H1 (cell line): ENCODE measurements around the gene GEN1. TPM values are rescaled to one million over a fixed set of nuclear protein-coding genes. Genes with fewer than 3 reads are reported as not detected.

Experiments used
- CTBP2 ChIP-seq: IDR thresholded peaks from 2 replicates; pipeline ENCODE4 v1.7.0; 2011; ENCODE audit warnings: borderline replicate concordance, mild to moderate bottlenecking, moderate library complexity, mixed read lengths, low read length; ENCODE audit not compliant: insufficient read depth, insufficient read length
- GABPA ChIP-seq: IDR thresholded peaks from 2 replicates; pipeline ENCODE4 v1.6.1; 2011; ENCODE audit warnings: mild to moderate bottlenecking, low read length, moderate library complexity, borderline replicate concordance; ENCODE audit not compliant: insufficient read depth
- NANOG ChIP-seq: IDR thresholded peaks from 2 replicates; pipeline ENCODE4 v1.6.1; 2011; ENCODE audit warnings: low read length, low read depth, mild to moderate bottlenecking, inconsistent platforms; ENCODE audit not compliant: insufficient read depth, poor library complexity, severe bottlenecking
- RBBP5 ChIP-seq: IDR thresholded peaks from 2 replicates; pipeline ENCODE4 v1.7.1; 2012; ENCODE audit warnings: low read depth, mild to moderate bottlenecking, inconsistent platforms, low read length, moderate library complexity, borderline replicate concordance
- polyA plus RNA-seq, 7 experiments: library from polyadenylated mRNA; depleted of rRNA in 3 of 7; stranded (reverse) in 5 of 7; unstranded in 2 of 7; fragments of >200 nt in 5 of 7; fragments of 200-250 nt in 2 of 7; gene quantifications; 1 replicate in 5 of 7; 2 replicates in 1 of 7; 4 replicates in 1 of 7; pipeline versions ENCODE4 v1.2.1 to v1.2.3, GENCODE V29; 2011 to 2013; ENCODE audit warnings: missing spikeins in 2 of 7, mixed read lengths in 2 of 7
- total RNA-seq: library from RNA; stranded (reverse); fragmentation: NEBNext Ultra II Directional; extraction: Animal tissue kit (Norgen Biotek cat#: 25700); gene quantifications from 2 replicates; pipeline ENCODE4 v1.2.1, GENCODE V29; 2021

Gene GEN1
- total and polyA plus RNA-seq, 2 of the 8 experiments (the other 6 are each of a cell fraction or from before 2014, with no cell fraction given): 6.9 to 19.2 TPM

- TF ChIP-seq RBBP5: no peak
- no peak for TF ChIP-seq CTBP2
- TF ChIP-seq NANOG: no peak
- no peak for TF ChIP-seq GABPA
Measured at GRCh38 chr2:17771956-17772355, 18.0 kb downstream of the GEN1 start (continued).
